Glomerular visceral epithelial cell (primary cell): ENCODE data around the gene TMEM53.

Experiments used
- DNase-seq: peaks from one replicate; pipeline ENCODE4 v3.0.0-alpha.2; 2016; ENCODE audit errors: extremely low spot score

Gene TMEM53

DNA sequence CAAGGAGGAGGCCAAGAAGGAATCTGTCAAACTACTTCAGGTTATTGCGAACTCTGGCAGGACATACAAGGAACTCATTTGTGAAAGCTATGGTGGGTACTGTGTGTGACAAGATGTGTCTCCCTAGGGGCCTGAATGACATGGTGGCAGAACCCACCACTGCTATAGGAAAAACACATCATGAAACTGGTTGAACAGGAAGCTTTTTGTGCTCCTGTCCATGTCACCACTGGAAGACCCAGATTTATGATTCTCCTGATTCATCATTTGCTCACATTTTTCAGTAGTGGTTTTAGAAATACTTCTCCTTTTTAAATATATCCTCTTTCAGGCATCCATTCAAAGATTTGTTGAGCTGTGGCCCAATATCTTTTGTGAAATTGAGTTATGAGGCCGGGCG, 23.9 kb upstream of the TMEM53 start:
- DNase-seq, result no peak

DNA sequence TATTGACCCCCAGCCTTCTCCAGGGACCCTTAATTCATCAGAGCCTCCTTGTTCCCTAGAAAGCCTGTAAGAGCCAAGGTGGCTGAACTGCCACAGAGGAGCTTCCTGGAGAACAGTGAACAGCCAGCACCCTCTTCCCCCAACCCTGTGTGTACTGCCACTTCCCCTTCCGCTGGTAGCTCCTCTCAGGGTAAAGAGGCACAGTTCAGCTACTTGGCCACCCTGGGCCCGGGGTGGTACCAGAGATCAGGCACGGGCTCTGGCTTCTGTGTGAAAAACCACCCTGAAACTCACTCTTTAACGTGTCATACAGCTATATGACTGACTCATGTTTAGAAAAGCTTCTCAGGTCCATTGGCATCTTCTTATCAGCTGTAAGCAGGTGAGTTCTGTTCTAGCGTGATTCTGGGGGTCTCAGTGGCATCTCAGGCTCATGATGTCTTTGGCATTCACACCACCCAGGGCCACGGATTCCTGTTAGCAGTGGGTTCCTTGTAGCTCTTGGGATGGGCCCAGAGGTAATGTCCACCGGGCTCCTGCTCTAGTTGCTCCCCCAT, 22.6 kb upstream of the TMEM53 start:
- DNase-seq, result no peak

DNA sequence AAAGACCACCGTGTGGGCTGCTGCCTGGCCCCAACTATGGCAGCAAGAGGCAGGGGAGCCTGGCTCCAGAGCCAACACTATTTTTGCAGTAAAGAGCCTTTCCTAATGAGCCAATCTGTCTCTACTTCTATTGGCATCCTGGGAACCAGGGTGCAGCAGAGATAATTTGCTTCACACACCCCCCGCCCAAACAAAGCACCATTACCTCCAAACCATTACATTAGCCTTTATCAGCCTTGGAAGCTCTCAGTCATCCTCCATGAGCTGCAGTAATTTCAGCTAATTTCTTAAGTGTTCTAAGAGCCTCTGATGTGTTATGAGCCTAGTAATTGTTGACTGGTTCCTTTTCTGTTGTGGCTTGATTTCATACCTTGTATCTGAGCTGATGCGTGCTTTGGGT, 21.8 kb upstream of the TMEM53 start:
- no peak for DNase-seq

GRCh38 chr1:44695671-44696070, 21.4 kb upstream of the TMEM53 start:
- no peak for DNase-seq

DNA sequence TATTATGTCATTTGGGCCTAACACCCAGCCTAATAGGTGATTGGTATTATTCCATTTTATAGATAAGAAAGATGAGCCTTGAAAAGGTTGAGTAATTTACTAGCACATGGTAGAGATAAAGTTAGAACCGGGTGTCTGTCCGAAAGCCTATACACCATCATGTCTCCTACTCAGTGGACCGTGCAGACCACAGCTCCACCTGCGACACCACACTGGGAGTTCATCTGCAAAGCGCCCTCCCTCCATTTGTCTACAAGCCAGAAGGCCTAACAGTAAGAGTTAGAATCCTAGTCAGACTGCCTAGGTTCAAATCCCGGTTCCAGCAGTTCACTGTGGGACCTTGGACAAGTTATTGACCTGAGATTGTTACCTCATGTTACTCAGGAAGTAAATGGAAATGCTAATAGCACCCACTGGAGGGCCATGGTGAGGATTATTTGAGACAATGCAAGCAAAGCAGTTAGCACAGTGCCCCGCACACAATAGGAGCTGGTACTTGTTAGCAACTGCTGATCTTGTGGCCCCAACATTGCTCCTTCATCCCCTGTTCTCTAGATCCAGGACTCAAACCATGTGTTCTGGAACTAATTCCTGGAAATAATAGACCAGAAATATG, 20.7 kb upstream of the TMEM53 start:
- DNase-seq, result no peak

DNA sequence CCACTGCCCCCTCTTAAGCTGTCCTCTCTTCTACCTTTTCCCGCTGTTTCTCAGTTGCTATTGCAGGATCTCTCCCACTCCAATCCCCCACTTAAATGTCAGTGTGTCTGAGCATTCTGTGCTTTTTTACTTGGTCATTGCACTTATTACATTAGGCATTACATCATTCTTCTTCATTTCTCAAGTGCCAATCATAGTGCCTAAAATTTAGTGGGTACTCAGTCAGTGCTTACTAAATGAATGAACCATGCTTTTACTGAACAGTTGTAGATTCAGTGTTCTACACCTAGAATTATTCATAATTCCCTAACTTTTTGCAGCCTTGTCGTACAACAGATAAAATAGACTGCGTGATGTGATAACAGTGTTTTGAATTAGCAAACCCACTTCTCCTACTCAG, 19.6 kb upstream of the TMEM53 start:
- no peak for DNase-seq

DNA sequence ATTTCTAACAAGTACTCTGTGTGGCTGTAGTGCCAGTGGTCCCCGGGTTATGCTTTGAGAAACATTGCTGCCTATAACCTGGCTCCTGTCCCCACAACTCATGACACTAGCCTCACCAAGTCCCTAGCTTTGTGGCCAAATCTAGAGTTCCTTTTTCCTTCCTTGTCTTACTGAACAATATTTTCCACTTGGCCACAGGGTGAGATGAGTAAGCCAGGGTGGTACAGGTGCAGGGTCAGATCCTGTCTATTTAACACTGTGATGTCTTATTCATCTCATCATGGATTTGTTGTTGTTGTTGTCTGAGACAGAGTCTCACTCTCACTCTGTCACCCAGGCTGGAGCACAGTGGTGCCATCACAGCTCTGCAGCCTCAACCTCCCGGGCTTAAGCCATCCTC, 18.9 kb upstream of the TMEM53 start:
- no peak for DNase-seq

DNA sequence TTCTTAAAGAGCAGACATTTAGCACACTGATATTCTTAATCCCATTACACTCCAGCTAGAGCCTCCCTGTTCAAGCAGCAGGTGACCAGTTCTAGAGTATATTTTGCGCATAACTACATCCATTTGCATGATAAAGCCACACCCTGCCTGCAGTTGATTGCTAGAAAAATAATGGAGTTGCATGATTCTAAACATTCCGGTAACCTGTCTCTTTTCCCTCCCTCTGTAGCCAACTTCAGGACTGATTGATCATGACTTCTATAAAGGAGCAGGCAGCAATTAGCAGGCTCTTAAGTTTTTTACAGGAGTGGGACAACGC, 15.1 kb upstream of the TMEM53 start:
- DNase-seq, result no peak

DNA sequence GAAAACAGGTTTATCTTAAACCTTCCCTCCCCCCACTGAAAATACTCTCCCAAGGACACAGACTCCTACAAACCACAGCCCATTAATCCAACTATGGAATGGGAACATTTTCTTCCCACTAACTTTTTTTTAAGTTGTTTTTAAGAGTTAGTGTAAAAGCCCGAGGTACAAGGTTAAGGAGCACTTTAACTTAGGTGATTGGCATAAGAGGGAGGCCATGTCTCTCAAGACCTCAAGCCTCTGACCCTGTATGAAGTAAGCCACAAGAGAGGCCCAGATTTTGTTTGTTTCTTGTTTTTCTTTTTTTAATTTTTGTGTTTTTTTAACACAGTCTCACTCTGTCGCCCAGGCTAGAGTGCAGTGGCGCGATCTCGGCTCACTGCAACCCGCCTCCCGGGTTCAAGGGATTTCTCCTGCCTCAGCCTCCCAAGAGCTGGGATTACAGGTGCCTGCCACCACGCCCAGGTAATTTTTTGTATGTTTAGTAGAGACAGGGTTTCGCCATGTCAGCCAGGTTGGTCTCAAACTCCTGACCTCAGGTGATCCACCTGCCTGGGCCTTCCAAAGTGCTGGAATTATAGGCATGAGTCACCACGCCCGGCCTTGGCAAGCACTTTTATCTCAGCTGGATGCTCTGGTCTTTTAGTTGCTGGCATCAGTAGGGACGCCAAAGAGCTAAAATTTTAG, 14.6 kb upstream of the TMEM53 start:
- DNase-seq, result no peak

DNA sequence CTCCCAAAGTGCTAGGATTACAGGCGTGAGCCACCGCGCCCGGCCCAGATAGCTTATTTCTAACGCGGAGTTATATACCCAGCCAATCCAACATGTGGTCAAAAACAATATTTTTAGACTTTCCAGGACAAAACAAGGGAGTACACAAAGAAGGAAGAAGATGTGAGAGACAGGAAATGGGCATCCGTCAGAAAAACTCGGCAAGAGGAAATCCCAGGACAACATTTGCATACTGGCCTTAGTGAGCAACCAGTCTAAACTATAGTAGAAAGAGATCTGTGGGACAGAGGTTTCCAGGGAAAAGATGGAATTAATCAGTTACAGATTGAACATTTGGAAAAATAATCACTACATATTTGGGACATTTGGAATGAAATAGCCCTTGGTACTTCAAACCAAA, 11.6 kb upstream of the TMEM53 start:
- peak; percentile 13 for DNase-seq

- no peak for DNase-seq
Observed at GRCh38 chr1:44685218-44685617, 10.9 kb upstream of the TMEM53 start.

DNA sequence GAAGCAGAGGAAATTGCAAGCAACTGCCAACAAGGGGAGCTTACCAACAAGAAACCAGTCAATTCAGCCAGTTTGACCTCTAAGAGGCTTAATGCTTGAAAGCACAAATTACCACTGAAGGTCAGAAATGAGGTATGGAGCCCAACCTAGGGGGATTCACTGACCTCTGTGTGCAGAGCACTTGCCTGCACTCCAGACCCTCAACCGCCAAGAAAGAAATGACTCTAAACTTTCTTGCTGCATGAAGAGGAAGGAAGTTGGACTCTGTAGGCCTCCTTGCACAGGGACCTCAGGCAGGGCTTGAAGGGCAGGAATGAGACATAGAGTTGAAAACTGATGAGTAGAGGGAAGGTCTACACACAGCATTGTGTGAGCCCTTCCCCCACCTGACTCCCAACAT, 10.2 kb upstream of the TMEM53 start:
- no peak for DNase-seq

GRCh38 chr1:44682883-44683265, 8.6 kb upstream of the TMEM53 start:
- DNase-seq, result no peak

GRCh38 chr1:44681905-44682882, 7.9 kb upstream of the TMEM53 start:
- DNase-seq, result no peak

DNA sequence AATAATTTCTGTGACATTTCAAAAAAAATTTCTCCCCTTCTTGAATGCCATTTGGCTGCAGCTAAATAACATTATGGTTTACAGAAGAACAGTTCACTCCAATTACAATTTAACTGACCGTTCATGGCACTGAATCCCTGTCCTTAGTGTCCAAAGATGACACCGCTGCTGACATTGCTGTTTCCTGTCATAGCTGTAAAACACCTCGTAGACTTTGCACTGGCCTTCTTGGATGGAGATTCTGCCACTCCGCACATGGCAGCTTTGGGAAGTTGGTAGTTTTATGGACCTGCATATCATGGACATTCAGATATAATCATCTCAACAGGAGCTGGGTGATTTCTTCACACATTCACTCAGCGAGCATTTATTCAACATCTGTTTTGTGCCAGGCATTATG, 5.2 kb upstream of the TMEM53 start:
- no peak for DNase-seq

GRCh38 chr1:44678626-44679025, 4.3 kb upstream of the TMEM53 start:
- no peak for DNase-seq

GRCh38 chr1:44678120-44678519, 3.8 kb upstream of the TMEM53 start:
- no peak for DNase-seq

DNA sequence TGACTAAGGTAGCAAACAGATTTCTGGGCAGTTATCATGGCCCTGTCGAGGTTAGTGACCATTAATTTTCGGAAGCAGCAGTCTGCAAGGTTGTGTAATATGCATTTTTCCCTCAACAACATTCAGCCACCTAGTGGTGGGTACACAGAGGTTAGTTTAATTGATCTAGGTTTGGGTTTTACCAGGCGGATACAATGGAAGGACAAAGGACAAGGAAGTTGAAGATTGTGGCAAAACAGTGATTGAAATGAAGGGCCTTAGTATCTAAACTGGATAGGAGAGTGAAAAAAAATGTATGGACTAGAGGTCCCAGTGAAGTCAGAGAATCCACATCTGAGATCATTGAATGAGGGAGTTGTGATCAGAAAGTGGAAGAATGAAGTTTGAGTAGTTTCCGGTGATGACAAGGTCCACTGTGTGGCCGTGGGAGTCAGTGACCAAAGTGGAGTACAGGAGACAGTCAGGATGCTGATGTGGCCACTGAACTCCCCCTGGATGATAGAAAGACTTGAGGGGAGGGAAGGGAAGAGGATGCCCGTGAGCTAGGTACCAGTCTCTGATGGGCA, 3.0 kb upstream of the TMEM53 start:
- peak; percentile 38 for DNase-seq

GRCh38 chr1:44676484-44677200, 2.4 kb upstream of the TMEM53 start:
- no peak for DNase-seq

DNA sequence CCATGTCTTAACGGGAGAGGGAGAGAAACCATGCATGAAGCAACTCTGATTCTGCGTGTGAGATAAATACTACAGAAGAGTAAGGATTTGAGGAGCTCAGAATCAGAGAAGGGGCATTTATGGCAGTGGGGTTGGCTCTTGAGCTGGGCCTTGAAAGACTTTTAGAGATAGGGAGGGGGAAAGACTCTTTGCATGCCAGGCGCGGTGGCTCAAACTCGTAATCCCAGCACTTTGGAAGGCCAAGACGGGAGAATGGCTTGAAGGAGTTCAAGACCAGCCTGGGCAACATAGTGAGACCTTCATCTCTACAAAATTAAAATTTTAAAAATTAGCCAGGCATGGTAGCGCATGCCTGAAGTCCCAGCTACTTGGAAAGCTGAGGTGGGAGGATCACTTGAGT, 905 bp upstream of the TMEM53 start:
- DNase-seq, result no peak

DNA sequence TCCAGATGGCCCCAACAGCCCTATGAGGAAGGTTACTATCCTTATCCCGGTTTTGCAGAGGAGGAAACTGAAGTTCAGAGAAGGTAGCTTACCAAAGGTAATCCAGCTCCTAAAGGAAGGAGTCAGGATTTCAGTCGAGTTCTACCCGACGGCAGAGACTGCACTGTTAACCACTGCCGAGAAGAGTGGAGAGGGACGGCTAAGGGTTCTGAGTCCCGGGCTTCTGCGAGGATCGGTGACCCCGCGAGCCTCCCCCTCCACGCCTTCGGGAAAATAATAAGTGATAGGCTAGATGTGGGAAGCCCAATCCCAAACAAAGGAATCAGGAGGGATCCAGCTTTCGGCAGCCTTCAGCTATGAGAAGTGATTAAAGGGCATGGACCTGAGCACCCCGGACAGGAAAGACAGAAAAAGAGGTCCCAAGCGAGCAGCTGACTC, 587 bp downstream of the TMEM53 start:
- DNase-seq, result no peak
